HepG2 (cell line): ENCODE data around the gene TGFBR1. TPM values are rescaled to one million over a fixed set of nuclear protein-coding genes. Genes with fewer than 3 reads are reported as not detected.

ENCODE experiments used
- BCL6 ChIP-seq: IDR thresholded peaks from 2 replicates; pipeline ENCODE4 v1.6.1; 2016; ENCODE audit warnings: missing genetic modification reagents, missing compliant biosample characterization
- KLF12 ChIP-seq: sonication (generic); formaldehyde crosslinking; IDR thresholded peaks from 2 replicates; pipeline ENCODE4 v1.4.0; 2020; ENCODE audit warnings: missing genetic modification reagents, borderline replicate concordance
- RARG ChIP-seq: sonication (generic); formaldehyde crosslinking; IDR thresholded peaks from 2 replicates; pipeline ENCODE4 v1.4.0; 2020; ENCODE audit warnings: low read depth, mild to moderate bottlenecking, missing genetic modification reagents
- SMYD3 ChIP-seq: sonication (generic); formaldehyde crosslinking; IDR thresholded peaks from 2 replicates; pipeline ENCODE4 v1.8.1; 2023; ENCODE audit warnings: mild to moderate bottlenecking, missing genetic modification reagents
- THAP9 ChIP-seq: sonication (generic); formaldehyde crosslinking; IDR thresholded peaks from 2 replicates; pipeline ENCODE4; 2020; ENCODE audit warnings: missing genetic modification reagents, mild to moderate bottlenecking, borderline replicate concordance
- ZFY ChIP-seq: sonication (generic); formaldehyde crosslinking; IDR thresholded peaks from 2 replicates; pipeline ENCODE4 v1.4.0; 2020; ENCODE audit warnings: missing genetic modification reagents
- ZMYM2 ChIP-seq: sonication (generic); formaldehyde crosslinking; IDR thresholded peaks from 2 replicates; pipeline ENCODE4 v1.8.0; 2022; ENCODE audit warnings: mild to moderate bottlenecking, missing genetic modification reagents
- ZNF160 ChIP-seq: sonication (generic); formaldehyde crosslinking; IDR thresholded peaks from 2 replicates; pipeline ENCODE4 v1.8.0; 2022; ENCODE audit warnings: mild to moderate bottlenecking, inconsistent platforms, missing genetic modification reagents
- ZNF350 ChIP-seq: sonication (generic); formaldehyde crosslinking; IDR thresholded peaks from 2 replicates; pipeline ENCODE4 v1.4.0; 2020; ENCODE audit warnings: mild to moderate bottlenecking, low read depth, missing genetic modification reagents, borderline replicate concordance
- polyA plus RNA-seq, 8 experiments: library from polyadenylated mRNA; depleted of rRNA in 3 of 8; stranded (reverse) in 7 of 8; unstranded in 1 of 8; fragments of >200 nt; fragmentation: Illumina TruSeq in 4 of 8; extraction: Trizol in 4 of 8; gene quantifications; 2 replicates each; pipeline versions ENCODE4 v1.2.1 to v1.2.3, GENCODE V29; 2011 to 2016; ENCODE audit warnings: low read depth in 4 of 8, missing spikeins in 1 of 8, mixed read lengths in 1 of 8; ENCODE audit not compliant: insufficient read depth in 1 of 8
- total RNA-seq, 5 experiments: library from RNA; depleted of rRNA; stranded (reverse); fragments of >200 nt; fragmentation: Illumina TruSeq; extraction: Trizol; gene quantifications; 2 replicates each; pipeline ENCODE4 v1.2.3, GENCODE V29; 2016; ENCODE audit warnings: low read depth in 1 of 5
- TF ChIP-seq, protein P1 (sequence below): sonication (generic); formaldehyde crosslinking; IDR thresholded peaks from 2 replicates; pipeline ENCODE4 v1.4.0; 2020; ENCODE audit warnings: missing genetic modification reagents
- TF ChIP-seq, protein P2 (sequence below): sonication (generic); formaldehyde crosslinking; IDR thresholded peaks from 2 replicates; pipeline ENCODE4 v1.5.0; 2020; ENCODE audit warnings: missing genetic modification reagents
- TF ChIP-seq, protein P3 (sequence below): sonication (generic); formaldehyde crosslinking; IDR thresholded peaks from 2 replicates; pipeline ENCODE4 v1.4.0; 2020; ENCODE audit warnings: missing genetic modification reagents, borderline replicate concordance
- TF ChIP-seq, protein P4 (sequence below): sonication (generic); formaldehyde crosslinking; IDR thresholded peaks from 2 replicates; pipeline ENCODE4 v1.4.0; 2020; ENCODE audit warnings: missing genetic modification reagents, low read depth, mild to moderate bottlenecking, borderline replicate concordance
- TF ChIP-seq, protein P5 (sequence below): IDR thresholded peaks from 2 replicates; pipeline ENCODE4 v1.6.1; 2012; ENCODE audit warnings: low read depth, low read length, improper control_type of control experiment
- TF ChIP-seq, protein P6 (sequence below): sonication (generic); formaldehyde crosslinking; IDR thresholded peaks from 2 replicates; pipeline ENCODE4 v1.4.0; 2020; ENCODE audit warnings: mild to moderate bottlenecking, missing genetic modification reagents

The TGFBR1 gene
- total and polyA plus RNA-seq, 2 of the 13 experiments (the other 11 are each of a cell fraction or from before 2014, with no cell fraction given) = 16.8 to 23.9 TPM

DNA sequence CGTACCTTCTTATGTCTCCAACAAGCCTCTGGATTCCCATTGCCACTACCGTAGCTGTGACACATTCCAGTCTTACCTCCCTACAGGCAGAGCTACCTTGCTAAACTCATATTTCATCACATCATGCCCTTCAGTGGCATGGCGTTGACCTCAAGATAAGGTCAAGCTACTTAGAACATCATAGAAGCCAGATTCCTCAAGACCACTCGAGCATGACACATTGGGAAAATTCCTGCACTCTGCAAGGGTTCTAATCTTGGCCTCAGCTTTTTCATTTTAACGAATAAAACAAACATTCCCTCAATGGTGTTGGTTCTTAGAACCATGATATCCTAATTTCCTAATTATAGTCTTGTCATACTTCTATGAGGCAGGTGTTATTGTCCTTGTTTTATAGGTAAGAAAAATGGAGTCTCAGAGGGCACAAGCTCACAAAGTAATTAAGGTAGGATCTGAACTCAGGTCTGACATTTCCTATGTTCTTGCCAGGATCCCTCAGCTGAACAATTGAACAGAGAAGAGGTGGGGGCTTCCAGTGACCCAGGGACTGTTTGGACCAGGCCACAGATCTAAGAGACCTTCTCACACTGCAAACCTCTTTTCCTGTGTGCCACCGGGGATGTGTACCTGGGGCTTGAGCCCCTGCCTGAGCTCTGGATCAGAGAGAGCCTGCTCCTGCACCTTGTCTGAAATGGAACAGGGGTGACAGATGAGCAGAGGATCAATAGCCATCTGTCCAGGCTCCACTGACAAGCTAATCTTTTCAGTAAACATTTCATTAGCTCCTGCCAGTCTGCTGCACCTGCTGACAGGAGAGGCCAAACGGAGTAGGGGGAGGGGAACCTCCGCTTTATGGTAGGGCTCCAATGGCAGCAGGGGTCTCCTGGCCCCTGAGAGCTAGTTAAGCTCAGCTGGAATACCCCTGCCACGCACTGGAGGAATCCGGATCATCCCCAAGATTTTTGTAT, 67.5 kb downstream of the TGFBR1 start (continued):
- TF ChIP-seq, protein P1, sequence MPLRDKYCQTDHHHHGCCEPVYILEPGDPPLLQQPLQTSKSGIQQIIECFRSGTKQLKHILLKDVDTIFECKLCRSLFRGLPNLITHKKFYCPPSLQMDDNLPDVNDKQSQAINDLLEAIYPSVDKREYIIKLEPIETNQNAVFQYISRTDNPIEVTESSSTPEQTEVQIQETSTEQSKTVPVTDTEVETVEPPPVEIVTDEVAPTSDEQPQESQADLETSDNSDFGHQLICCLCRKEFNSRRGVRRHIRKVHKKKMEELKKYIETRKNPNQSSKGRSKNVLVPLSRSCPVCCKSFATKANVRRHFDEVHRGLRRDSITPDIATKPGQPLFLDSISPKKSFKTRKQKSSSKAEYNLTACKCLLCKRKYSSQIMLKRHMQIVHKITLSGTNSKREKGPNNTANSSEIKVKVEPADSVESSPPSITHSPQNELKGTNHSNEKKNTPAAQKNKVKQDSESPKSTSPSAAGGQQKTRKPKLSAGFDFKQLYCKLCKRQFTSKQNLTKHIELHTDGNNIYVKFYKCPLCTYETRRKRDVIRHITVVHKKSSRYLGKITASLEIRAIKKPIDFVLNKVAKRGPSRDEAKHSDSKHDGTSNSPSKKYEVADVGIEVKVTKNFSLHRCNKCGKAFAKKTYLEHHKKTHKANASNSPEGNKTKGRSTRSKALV (CRISPR knock-in tag) = no peak
- TF ChIP-seq, protein P2, sequence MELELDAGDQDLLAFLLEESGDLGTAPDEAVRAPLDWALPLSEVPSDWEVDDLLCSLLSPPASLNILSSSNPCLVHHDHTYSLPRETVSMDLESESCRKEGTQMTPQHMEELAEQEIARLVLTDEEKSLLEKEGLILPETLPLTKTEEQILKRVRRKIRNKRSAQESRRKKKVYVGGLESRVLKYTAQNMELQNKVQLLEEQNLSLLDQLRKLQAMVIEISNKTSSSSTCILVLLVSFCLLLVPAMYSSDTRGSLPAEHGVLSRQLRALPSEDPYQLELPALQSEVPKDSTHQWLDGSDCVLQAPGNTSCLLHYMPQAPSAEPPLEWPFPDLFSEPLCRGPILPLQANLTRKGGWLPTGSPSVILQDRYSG (CRISPR knock-in tag) = no peak
- TF ChIP-seq ZNF160 = 0 out of 2 replicates have a peak, but pooled peaks have one; percentile 50
- TF ChIP-seq, protein P3, sequence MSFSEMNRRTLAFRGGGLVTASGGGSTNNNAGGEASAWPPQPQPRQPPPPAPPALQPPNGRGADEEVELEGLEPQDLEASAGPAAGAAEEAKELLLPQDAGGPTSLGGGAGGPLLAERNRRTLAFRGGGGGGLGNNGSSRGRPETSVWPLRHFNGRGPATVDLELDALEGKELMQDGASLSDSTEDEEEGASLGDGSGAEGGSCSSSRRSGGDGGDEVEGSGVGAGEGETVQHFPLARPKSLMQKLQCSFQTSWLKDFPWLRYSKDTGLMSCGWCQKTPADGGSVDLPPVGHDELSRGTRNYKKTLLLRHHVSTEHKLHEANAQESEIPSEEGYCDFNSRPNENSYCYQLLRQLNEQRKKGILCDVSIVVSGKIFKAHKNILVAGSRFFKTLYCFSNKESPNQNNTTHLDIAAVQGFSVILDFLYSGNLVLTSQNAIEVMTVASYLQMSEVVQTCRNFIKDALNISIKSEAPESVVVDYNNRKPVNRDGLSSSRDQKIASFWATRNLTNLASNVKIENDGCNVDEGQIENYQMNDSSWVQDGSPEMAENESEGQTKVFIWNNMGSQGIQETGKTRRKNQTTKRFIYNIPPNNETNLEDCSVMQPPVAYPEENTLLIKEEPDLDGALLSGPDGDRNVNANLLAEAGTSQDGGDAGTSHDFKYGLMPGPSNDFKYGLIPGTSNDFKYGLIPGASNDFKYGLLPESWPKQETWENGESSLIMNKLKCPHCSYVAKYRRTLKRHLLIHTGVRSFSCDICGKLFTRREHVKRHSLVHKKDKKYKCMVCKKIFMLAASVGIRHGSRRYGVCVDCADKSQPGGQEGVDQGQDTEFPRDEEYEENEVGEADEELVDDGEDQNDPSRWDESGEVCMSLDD (CRISPR knock-in tag) = no peak
- no peak for TF ChIP-seq RARG (CRISPR knock-in tag)
- TF ChIP-seq ZNF350 (CRISPR knock-in tag) = no peak; the same call in 1 of the 2 replicates
- TF ChIP-seq ZMYM2 = no peak
- TF ChIP-seq THAP9 = no peak
- TF ChIP-seq, protein P4, sequence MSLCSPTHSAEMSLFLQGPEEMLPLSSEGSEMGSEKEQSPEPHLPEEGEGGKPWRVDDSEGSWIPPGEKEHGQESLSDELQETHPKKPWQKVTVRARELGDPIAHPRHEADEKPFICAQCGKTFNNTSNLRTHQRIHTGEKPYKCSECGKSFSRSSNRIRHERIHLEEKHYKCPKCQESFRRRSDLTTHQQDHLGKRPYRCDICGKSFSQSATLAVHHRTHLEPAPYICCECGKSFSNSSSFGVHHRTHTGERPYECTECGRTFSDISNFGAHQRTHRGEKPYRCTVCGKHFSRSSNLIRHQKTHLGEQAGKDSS (CRISPR knock-in tag) = no peak
- TF ChIP-seq SMYD3 (CRISPR knock-in tag) = no peak
- peak; percentile 86 for TF ChIP-seq BCL6 (CRISPR knock-in tag)
- no peak for TF ChIP-seq ZFY (CRISPR knock-in tag)
- no peak for TF ChIP-seq KLF12 (CRISPR knock-in tag)
- TF ChIP-seq, protein P5, sequence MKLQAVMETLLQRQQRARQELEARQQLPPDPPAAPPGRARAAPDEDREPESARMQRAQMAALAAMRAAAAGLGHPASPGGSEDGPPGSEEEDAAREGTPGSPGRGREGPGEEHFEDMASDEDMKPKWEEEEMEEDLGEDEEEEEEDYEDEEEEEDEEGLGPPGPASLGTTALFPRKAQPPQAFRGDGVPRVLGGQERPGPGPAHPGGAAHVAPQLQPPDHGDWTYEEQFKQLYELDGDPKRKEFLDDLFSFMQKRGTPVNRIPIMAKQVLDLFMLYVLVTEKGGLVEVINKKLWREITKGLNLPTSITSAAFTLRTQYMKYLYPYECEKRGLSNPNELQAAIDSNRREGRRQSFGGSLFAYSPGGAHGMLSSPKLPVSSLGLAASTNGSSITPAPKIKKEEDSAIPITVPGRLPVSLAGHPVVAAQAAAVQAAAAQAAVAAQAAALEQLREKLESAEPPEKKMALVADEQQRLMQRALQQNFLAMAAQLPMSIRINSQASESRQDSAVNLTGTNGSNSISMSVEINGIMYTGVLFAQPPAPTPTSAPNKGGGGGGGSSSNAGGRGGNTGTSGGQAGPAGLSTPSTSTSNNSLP = peak; percentile 33; the same call in 1 of the 2 replicates
- TF ChIP-seq, protein P6, sequence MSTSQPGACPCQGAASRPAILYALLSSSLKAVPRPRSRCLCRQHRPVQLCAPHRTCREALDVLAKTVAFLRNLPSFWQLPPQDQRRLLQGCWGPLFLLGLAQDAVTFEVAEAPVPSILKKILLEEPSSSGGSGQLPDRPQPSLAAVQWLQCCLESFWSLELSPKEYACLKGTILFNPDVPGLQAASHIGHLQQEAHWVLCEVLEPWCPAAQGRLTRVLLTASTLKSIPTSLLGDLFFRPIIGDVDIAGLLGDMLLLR (CRISPR knock-in tag) = no peak
